ENCODE measurements around the gene RBM20. TPM values are rescaled to one million over a fixed set of nuclear protein-coding genes. Genes with fewer than 3 reads are reported as not detected.
A peak's percentile ranks its signal among the peaks of the same experiment; 100 is the strongest.

The RBM20 gene
- total RNA-seq, 1 donor from 2014 or later: 0.67 TPM

GRCh38 chr10:110791541-110792073, 147.5 kb downstream of the RBM20 start:
- DNase-seq (ENCODE audit: low spot score) (no peak), ATAC-seq (no peak)
- intact Hi-C loops (cut with DNase I): no loop called here

- DNase-seq (ENCODE audit: low spot score): no peak
- ATAC-seq: no peak
- intact Hi-C loops (cut with DNase I): no loop called here
Measured at GRCh38 chr10:110792476-110793125, 148.5 kb downstream of the RBM20 start.

- intact Hi-C loops (cut with DNase I): no loop called here
- DNase-seq (ENCODE audit: low spot score) (no peak), ATAC-seq (no peak)
Measured at GRCh38 chr10:110793128-110793812, 149.1 kb downstream of the RBM20 start.

- ATAC-seq (no peak), DNase-seq (ENCODE audit: low spot score) (no peak)
- intact Hi-C loops (cut with DNase I): no loop called here
Measured at GRCh38 chr10:110793886-110794285, 149.8 kb downstream of the RBM20 start.

- DNase-seq (ENCODE audit: low spot score) (no peak), ATAC-seq (peak; percentile 83)
- intact Hi-C loops (cut with DNase I): no loop called here
Measured at GRCh38 chr10:110794808-110795207, 150.7 kb downstream of the RBM20 start.

- ATAC-seq (no peak), DNase-seq (ENCODE audit: low spot score) (no peak)
- intact Hi-C loops (cut with DNase I): no loop called here
Measured at GRCh38 chr10:110797416-110797815, 153.3 kb downstream of the RBM20 start.

GRCh38 chr10:110798340-110798739, 154.2 kb downstream of the RBM20 start:
- DNase-seq (ENCODE audit: low spot score) (no peak), ATAC-seq (no peak)
- intact Hi-C loops (cut with DNase I): no loop called here

- DNase-seq (ENCODE audit: low spot score) (no peak), ATAC-seq (no peak)
- intact Hi-C loops (cut with DNase I): no loop called here
Measured at GRCh38 chr10:110802090-110802489, 158.0 kb downstream of the RBM20 start.

- ATAC-seq: peak; percentile 96
Measured at GRCh38 chr10:110802551-110803238, 158.6 kb downstream of the RBM20 start.

GRCh38 chr10:110803239-110803749, 159.2 kb downstream of the RBM20 start:
- DNase-seq (ENCODE audit: low spot score) (no peak), ATAC-seq (peak; percentile 3)
- intact Hi-C loops (cut with DNase I): no loop called here

More at GRCh38 chr10:110802551-110803238, 158.6 kb downstream of the RBM20 start:
- peak; percentile 88 for DNase-seq (ENCODE audit: low spot score)
- intact Hi-C loops (cut with DNase I): no loop called here

GRCh38 chr10:110803830-110804338, 159.7 kb downstream of the RBM20 start:
- intact Hi-C loops (cut with DNase I): no loop called here
- peak; percentile 71 for DNase-seq (ENCODE audit: low spot score)
- ATAC-seq: peak; percentile 86

- intact Hi-C loops (cut with DNase I): no loop called here
- DNase-seq (ENCODE audit: low spot score) (no peak), ATAC-seq (no peak)
Measured at GRCh38 chr10:110804376-110804775, 160.2 kb downstream of the RBM20 start.

- ATAC-seq (no peak), DNase-seq (ENCODE audit: low spot score) (no peak)
- intact Hi-C loops (cut with DNase I): no loop called here
Measured at GRCh38 chr10:110805292-110805691, 161.2 kb downstream of the RBM20 start.

- ATAC-seq: no peak
- intact Hi-C loops (cut with DNase I): no loop called here
- no peak for DNase-seq (ENCODE audit: low spot score)
Measured at GRCh38 chr10:110806335-110806734, 162.2 kb downstream of the RBM20 start.

- ATAC-seq (no peak), DNase-seq (ENCODE audit: low spot score) (no peak)
- intact Hi-C loops (cut with DNase I): no loop called here
Measured at GRCh38 chr10:110808123-110808522, 164.0 kb downstream of the RBM20 start.

GRCh38 chr10:110808615-110809014, 164.5 kb downstream of the RBM20 start:
- ATAC-seq: no peak
- intact Hi-C loops (cut with DNase I): no loop called here
- no peak for DNase-seq (ENCODE audit: low spot score)

- ATAC-seq (no peak), DNase-seq (ENCODE audit: low spot score) (no peak)
- intact Hi-C loops (cut with DNase I): no loop called here
Measured at GRCh38 chr10:110810625-110811024, 166.5 kb downstream of the RBM20 start.

GRCh38 chr10:110811791-110812581, 167.8 kb downstream of the RBM20 start:
- intact Hi-C loops (cut with DNase I): no loop called here
- peak; percentile 80 for DNase-seq (ENCODE audit: low spot score)

GRCh38 chr10:110812583-110812982, 168.4 kb downstream of the RBM20 start:
- DNase-seq (ENCODE audit: low spot score) (no peak), ATAC-seq (no peak)
- intact Hi-C loops (cut with DNase I): no loop called here

More at GRCh38 chr10:110811791-110812581, 167.8 kb downstream of the RBM20 start:
- ATAC-seq: no peak
